GM18858 (cell line): ENCODE measurements around the gene EIF4E2.
"Not testable (repeated sequence)": the region's sequence is repeated elsewhere in the genome, so short reads cannot be mapped to it uniquely, and the experiment has no call there.

ENCODE experiments used
- ATAC-seq: cut with Tn5 transposase; IDR thresholded peaks from one replicate; pipeline ENCODE4 v1.9.1; 2021; ENCODE audit not compliant: unreplicated experiment

Gene EIF4E2

GRCh38 chr2:232521959-232522622, 28.4 kb upstream of the EIF4E2 start:
- no peak for ATAC-seq

GRCh38 chr2:232522623-232523401, 27.7 kb upstream of the EIF4E2 start:
- no peak for ATAC-seq

GRCh38 chr2:232523402-232523681, 27.1 kb upstream of the EIF4E2 start:
- ATAC-seq: no peak

GRCh38 chr2:232523682-232524597, 26.5 kb upstream of the EIF4E2 start:
- ATAC-seq: no peak

GRCh38 chr2:232524771-232525170, 25.7 kb upstream of the EIF4E2 start:
- no peak for ATAC-seq

GRCh38 chr2:232525199-232525598, 25.3 kb upstream of the EIF4E2 start:
- no peak for ATAC-seq

- ATAC-seq: no peak
Measured at GRCh38 chr2:232525791-232526371, 24.6 kb upstream of the EIF4E2 start, which contains the start of gene CHRND. Gene CHRND, plus strand, starts transcription at chr2:232526160. Its CDS starts 56 bp downstream, at chr2:232526216.

GRCh38 chr2:232526372-232526941, 24.0 kb upstream of the EIF4E2 start:
- no peak for ATAC-seq

GRCh38 chr2:232527905-232528470, 22.5 kb upstream of the EIF4E2 start:
- no peak for ATAC-seq

GRCh38 chr2:232528746-232529460, 21.6 kb upstream of the EIF4E2 start:
- ATAC-seq: no peak

GRCh38 chr2:232529806-232530547, 20.5 kb upstream of the EIF4E2 start:
- no peak for ATAC-seq

- ATAC-seq: no peak
Measured at GRCh38 chr2:232530626-232531260, 19.7 kb upstream of the EIF4E2 start.

GRCh38 chr2:232532419-232532818, 18.1 kb upstream of the EIF4E2 start:
- no peak for ATAC-seq

GRCh38 chr2:232532821-232533220, 17.7 kb upstream of the EIF4E2 start:
- not testable (repeated sequence) for ATAC-seq

GRCh38 chr2:232533944-232534710, 16.4 kb upstream of the EIF4E2 start:
- no peak for ATAC-seq

- ATAC-seq: no peak
Measured at GRCh38 chr2:232534940-232535651, 15.4 kb upstream of the EIF4E2 start.

GRCh38 chr2:232535761-232536530, 14.5 kb upstream of the EIF4E2 start:
- no peak for ATAC-seq
